GM21528 (cell line): Measurements from ENCODE around the gene DUT.
"Not testable (repeated sequence)": the region's sequence is repeated elsewhere in the genome, so short reads cannot be mapped to it uniquely, and the experiment has no call there.

Experiments used
- ATAC-seq: cut with Tn5 transposase; IDR thresholded peaks from one replicate; pipeline ENCODE4 v1.9.1; 2021; ENCODE audit warnings: mild to moderate bottlenecking, moderate library complexity; ENCODE audit not compliant: unreplicated experiment, low FRiP score

DUT gene

GRCh38 chr15:48326180-48326579 lies 5.0 kb upstream of the DUT start:
- not testable (repeated sequence) for ATAC-seq

- no peak for ATAC-seq
Observed at GRCh38 chr15:48330105-48330785, 984 bp upstream of the DUT start.

- ATAC-seq = peak; percentile 57
Observed at GRCh38 chr15:48331796-48332641, 790 bp downstream of the DUT start.

- ATAC-seq = no peak
Observed at GRCh38 chr15:48332642-48333034, 1.4 kb downstream of the DUT start.

GRCh38 chr15:48333540-48333939 lies 2.3 kb downstream of the DUT start:
- ATAC-seq = no peak

- ATAC-seq = no peak
Observed at GRCh38 chr15:48334260-48334659, 3.0 kb downstream of the DUT start.

GRCh38 chr15:48336940-48337339 lies 5.7 kb downstream of the DUT start:
- no peak for ATAC-seq

- no peak for ATAC-seq
Observed at GRCh38 chr15:48337607-48338006, 6.4 kb downstream of the DUT start.

- ATAC-seq = no peak
Observed at GRCh38 chr15:48340111-48340510, 8.9 kb downstream of the DUT start.

- ATAC-seq = no peak
Observed at GRCh38 chr15:48343865-48344264, 12.6 kb downstream of the DUT start.

- ATAC-seq = no peak
Observed at GRCh38 chr15:48345516-48345915, 14.3 kb downstream of the DUT start.

GRCh38 chr15:48352474-48353072 lies 21.3 kb downstream of the DUT start:
- peak; percentile 75 for ATAC-seq

- no peak for ATAC-seq
Observed at GRCh38 chr15:48354694-48355303, 23.6 kb downstream of the DUT start.

- ATAC-seq = no peak
Observed at GRCh38 chr15:48355377-48355776, 24.1 kb downstream of the DUT start.

GRCh38 chr15:48358229-48359152 lies 27.3 kb downstream of the DUT start:
- no peak for ATAC-seq

- ATAC-seq = no peak
Observed at GRCh38 chr15:48360841-48361240, 29.6 kb downstream of the DUT start.

- ATAC-seq = no peak
Observed at GRCh38 chr15:48361685-48362084, 30.5 kb downstream of the DUT start.

- no peak for ATAC-seq
Observed at GRCh38 chr15:48363474-48363873, 32.2 kb downstream of the DUT start.

- ATAC-seq = no peak
Observed at GRCh38 chr15:48365575-48365974, 34.3 kb downstream of the DUT start.
